Activated B cell treated with CpG ODN at 0.5 μM for 24 hours (primary cell): ENCODE measurements around the gene TBC1D10A. TPM values are rescaled to one million over a fixed set of nuclear protein-coding genes. Genes with fewer than 3 reads are reported as not detected.
"Not testable (repeated sequence)": the region's sequence is repeated elsewhere in the genome, so short reads cannot be mapped to it uniquely, and the experiment has no call there.

Source experiments
- ATAC-seq: fragments of 200-7000 bp; cut with Tn5 transposase; one replicate; pipeline ENCODE4 v1.10.0; 2021; ENCODE audit warnings: low read depth, mild to moderate bottlenecking, moderate library complexity
- CTCF ChIA-PET: fragments of 350-600 bp; sonication (Branson Sonifier 250); formaldehyde crosslinking; loops from one replicate; lab custom pipeline; 2021; ENCODE audit warnings: antibody characterized with exemption; lab: Charles Lee
- POLR2A ChIA-PET: fragments of 350-600 bp; sonication (Branson Sonifier 250); formaldehyde crosslinking; loops from one replicate; lab custom pipeline; 2021; ENCODE audit warnings: antibody characterized with exemption; lab: Charles Lee
- DNase-seq: peaks from one replicate; pipeline ENCODE4 v3.0.0; 2022
- H3K27ac Mint-ChIP-seq: one replicate; pipeline ENCODE4 v1.8.0; 2020; ENCODE audit warnings: mixed read lengths
- H3K27me3 Mint-ChIP-seq: one replicate; pipeline ENCODE4 v1.8.0; 2021; ENCODE audit warnings: mixed read lengths
- H3K36me3 Mint-ChIP-seq: one replicate; pipeline ENCODE4 v1.8.0; 2021; ENCODE audit warnings: low read depth, mixed read lengths
- H3K4me1 Mint-ChIP-seq: one replicate; pipeline ENCODE4 v1.8.0; 2021; ENCODE audit warnings: mixed read lengths
- H3K4me3 Mint-ChIP-seq: one replicate; pipeline ENCODE4 v1.8.0; 2020; ENCODE audit warnings: mild to moderate bottlenecking, mixed read lengths
- H3K9me3 Mint-ChIP-seq: one replicate; pipeline ENCODE4 v1.8.0; 2020; ENCODE audit warnings: mixed read lengths
- intact Hi-C: fragments of 100-400 bp; cut with micrococcal nuclease; formaldehyde crosslinking; loops from one replicate; pipeline ENCODE4 v1.15.1; 2024
- total RNA-seq: library from RNA; stranded (reverse); gene quantifications from 2 replicates; pipeline ENCODE4 v1.2.3, GENCODE V29; 2022
- TF ChIP-seq, protein P1 (sequence below): fragments of 200-600 bp; IDR thresholded peaks from one replicate; pipeline ENCODE4 v1.8.0; 2022; ENCODE audit warnings: antibody characterized with exemption, mild to moderate bottlenecking

The TBC1D10A gene
- total RNA-seq, 1 donor from 2014 or later, result 20.4 TPM

DNA sequence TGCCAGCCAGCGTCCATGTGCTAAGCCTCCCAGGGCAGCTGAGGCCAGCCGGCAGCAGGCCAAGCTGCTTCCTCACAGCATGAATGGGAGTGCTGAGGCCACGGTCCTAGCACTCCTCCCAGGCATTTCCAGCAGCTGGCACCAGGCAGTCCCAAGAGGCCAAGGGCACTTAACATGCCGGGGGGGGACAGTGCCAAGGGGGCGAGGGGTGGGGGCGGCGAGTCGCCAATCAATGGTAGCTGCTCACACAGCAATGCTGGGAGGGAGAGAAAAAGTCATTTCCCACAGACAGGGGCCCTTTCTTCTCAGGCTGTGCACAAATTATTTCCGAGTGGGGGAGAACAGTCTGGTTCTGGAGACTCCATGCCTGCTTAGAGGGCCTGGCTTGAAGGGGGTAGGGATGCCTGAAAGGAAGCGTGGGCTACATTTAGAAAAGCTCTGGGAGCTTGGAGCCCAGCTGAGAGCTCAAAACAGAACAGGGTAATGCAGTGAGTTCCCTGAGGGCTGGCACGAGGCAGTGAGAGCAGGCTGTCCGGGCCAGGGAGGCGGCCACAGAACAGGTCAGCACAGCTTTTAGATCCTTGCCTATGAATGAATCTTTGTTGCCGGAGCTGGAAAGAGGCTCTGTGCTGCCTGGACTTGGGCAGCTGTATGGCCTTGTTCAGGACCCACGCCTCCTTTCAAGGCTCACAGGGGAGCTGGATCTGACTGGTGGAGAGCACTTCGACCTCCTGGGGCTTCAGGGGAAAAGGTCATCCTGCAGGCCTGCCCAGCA is 14.4 kb upstream of the TBC1D10A start:
- no peaks in the 10 kb centered on the region for H3K27me3 Mint-ChIP-seq
- no peaks in the 10 kb centered on the region for H3K4me1 Mint-ChIP-seq
- ATAC-seq, result no peak
- intact Hi-C loops, result no loop called here
- ChIA-PET CTCF (interaction anchor here (2.1 kb wide), 1 partner anchor 53 kb away, joined by 10 read pairs; no protein-coding TSS in a partner anchor), POLR2A (interaction anchor here (1.0 to 1.4 kb wide), 2 partner anchors 52 to 83 kb away, joined by 3 read pairs; partner anchors contain the start of gene CASTOR1)
- no peaks in the 10 kb centered on the region for H3K9me3 Mint-ChIP-seq
- DNase-seq, result no peak
- H3K4me3 Mint-ChIP-seq, result no peak overlapping the region
- peaks cover 99% of the 10 kb centered on the region for H3K36me3 Mint-ChIP-seq
- no peak overlapping the region for H3K27ac Mint-ChIP-seq
- TF ChIP-seq, protein P1, sequence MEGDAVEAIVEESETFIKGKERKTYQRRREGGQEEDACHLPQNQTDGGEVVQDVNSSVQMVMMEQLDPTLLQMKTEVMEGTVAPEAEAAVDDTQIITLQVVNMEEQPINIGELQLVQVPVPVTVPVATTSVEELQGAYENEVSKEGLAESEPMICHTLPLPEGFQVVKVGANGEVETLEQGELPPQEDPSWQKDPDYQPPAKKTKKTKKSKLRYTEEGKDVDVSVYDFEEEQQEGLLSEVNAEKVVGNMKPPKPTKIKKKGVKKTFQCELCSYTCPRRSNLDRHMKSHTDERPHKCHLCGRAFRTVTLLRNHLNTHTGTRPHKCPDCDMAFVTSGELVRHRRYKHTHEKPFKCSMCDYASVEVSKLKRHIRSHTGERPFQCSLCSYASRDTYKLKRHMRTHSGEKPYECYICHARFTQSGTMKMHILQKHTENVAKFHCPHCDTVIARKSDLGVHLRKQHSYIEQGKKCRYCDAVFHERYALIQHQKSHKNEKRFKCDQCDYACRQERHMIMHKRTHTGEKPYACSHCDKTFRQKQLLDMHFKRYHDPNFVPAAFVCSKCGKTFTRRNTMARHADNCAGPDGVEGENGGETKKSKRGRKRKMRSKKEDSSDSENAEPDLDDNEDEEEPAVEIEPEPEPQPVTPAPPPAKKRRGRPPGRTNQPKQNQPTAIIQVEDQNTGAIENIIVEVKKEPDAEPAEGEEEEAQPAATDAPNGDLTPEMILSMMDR, result no peak

DNA sequence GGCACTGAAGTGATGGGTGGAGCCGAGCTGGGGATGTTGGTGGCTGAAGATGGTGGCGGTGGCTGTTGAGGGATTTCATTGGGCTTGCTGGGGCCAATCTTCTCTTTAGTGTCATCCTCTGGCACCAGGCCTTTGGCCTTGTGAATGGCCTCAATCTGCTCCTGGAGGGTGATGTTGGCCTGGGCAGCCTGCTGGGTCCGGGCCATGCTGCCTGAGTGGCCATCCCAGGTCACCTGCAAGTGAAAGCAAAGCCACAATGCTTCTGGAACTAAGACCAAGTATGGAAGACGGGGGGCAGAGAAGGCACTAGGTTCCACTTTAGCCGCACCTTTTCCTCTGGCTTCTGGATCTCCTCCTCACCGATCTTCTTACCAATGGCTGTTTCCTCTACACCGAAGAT is 12.1 kb upstream of the TBC1D10A start:
- no peaks in the 10 kb centered on the region for H3K9me3 Mint-ChIP-seq
- H3K27me3 Mint-ChIP-seq, result no peaks in the 10 kb centered on the region
- TF ChIP-seq, protein P1, result no peak
- ChIA-PET POLR2A (no interaction called here), CTCF (no interaction called here)
- H3K27ac Mint-ChIP-seq, result no peak overlapping the region
- no peak for DNase-seq
- no peaks in the 10 kb centered on the region for H3K4me1 Mint-ChIP-seq
- no peak overlapping the region for H3K4me3 Mint-ChIP-seq
- intact Hi-C loops, result no loop called here
- ATAC-seq, result no peak
- peaks cover 99% of the 10 kb centered on the region for H3K36me3 Mint-ChIP-seq

DNA sequence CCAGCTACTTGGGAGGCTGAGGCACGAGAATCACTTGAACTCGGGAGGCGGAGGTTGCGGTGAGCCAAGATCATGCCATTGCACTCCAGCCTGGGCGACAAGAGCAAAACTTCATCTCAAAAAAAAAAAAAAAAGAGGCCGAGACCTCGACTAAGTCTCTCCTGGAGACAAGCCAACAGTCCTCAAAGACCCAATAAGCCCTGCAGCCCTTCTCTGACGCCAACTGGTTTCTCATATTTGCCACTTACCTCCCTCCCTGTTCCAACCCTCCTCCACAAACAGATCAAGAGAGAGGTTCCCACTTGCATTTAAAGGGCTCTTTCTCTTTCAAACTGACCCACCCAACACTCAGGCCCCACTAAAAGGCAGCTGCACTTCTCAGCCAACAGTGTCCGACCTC is 11.6 kb upstream of the TBC1D10A start:
- H3K4me1 Mint-ChIP-seq, H3K27me3 Mint-ChIP-seq, H3K27ac Mint-ChIP-seq, DNase-seq, intact Hi-C loops, CTCF ChIA-PET, POLR2A ChIA-PET, ATAC-seq, H3K4me3 Mint-ChIP-seq, H3K9me3 Mint-ChIP-seq: not testable (repeated sequence)
- H3K36me3 Mint-ChIP-seq, result peaks cover 99% of the 10 kb centered on the region

DNA sequence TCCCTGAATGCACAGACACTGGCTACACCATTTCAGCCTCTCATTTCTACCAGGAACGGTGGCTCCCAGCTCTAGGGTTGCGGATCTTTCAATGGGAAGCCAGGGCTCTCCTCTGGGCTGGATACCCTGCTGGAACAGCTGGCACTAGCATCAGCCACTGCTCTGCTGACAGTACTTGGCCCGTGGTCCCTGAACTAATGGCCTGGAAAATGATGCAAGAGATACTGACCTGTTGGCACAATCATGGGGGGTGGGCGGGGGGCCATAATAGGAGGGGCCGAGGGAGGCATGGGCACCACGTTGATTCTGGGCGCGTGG is 10.7 kb upstream of the TBC1D10A start:
- ATAC-seq, result no peak
- POLR2A ChIA-PET, result no interaction called here
- Mint-ChIP-seq H3K27ac (no peak overlapping the region), H3K27me3 (no peaks in the 10 kb centered on the region), H3K9me3 (no peaks in the 10 kb centered on the region), H3K4me3 (no peak overlapping the region), H3K36me3 (peaks cover 99% of the 10 kb centered on the region), H3K4me1 (no peaks in the 10 kb centered on the region)
- DNase-seq, result no peak
- TF ChIP-seq, protein P1, result no peak
- intact Hi-C loops, result no loop called here
- CTCF ChIA-PET, result no interaction called here

DNA sequence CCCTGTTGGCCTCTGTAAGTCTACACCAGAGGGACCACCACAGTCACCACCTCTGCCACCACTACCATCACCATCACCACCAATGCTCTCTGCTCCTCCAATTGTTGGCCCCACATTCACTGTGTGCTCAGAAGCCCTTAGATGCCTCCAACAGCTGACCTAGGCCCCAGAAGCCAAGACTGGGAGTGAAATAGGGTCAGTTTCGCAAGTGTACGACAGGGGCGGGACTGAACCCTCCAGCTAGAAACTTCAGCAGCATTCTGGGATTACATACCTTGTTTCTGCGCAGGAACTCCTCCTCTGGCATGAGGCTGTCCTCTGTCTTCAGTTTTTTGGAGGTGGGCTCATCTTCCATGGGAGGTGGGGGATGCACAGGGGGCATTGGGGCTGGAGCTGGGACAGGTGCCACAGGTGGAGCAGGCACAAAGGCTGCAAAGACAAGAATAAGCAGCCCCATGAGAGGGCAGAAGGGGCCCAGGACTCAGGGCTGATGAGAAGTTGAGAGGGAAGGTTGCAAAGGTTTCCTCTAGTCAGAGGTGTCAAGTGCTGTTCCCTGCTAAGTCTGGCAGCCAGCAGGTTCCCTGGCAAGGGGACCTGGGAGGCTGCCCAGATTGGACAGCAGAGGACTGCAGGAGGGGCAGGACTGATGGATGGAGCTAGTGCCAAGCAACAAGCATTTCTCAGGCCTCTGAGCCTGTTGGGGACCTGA is 10.2 kb upstream of the TBC1D10A start:
- intact Hi-C loops, result no loop called here
- Mint-ChIP-seq H3K36me3 (peaks cover 98% of the 10 kb centered on the region), H3K27me3 (no peaks in the 10 kb centered on the region), H3K4me1 (no peaks in the 10 kb centered on the region), H3K9me3 (no peaks in the 10 kb centered on the region), H3K4me3 (no peak overlapping the region), H3K27ac (no peak overlapping the region)
- TF ChIP-seq, protein P1, result no peak
- POLR2A ChIA-PET, result interaction anchor here (0.8 kb wide), 1 partner anchor 49 kb away, joined by 3 read pairs; no protein-coding TSS in a partner anchor
- ATAC-seq (no peak), DNase-seq (no peak)
- CTCF ChIA-PET, result no interaction called here
